Measurements from ENCODE around the gene CENPH. TPM values are rescaled to one million over a fixed set of nuclear protein-coding genes. Genes with fewer than 3 reads are reported as not detected.
A peak's percentile ranks its signal among the peaks of the same experiment; 100 is the strongest.

CENPH gene
- polyA plus RNA-seq, 2 of the 4 experiments (the other 2 are of a cell fraction) = 26.7 to 35.2 TPM

- 93% methylated on average over 16 of the region's 16 CpGs for WGBS (ENCODE audit: missing lambda C conversion rate)
- DNase-seq (ENCODE audit: low read depth in 1 of 2, low spot score in 1 of 2) (no peak), FAIRE-seq (no peak), ATAC-seq (no peak)
- POLR2A ChIA-PET = no interaction called here
- Histone ChIP-seq H3K9me3 (no peaks in the 10 kb centered on the region), H3K4me3 (no peak overlapping the region), H3K4me2 (no peak overlapping the region), H3K27ac (no peak overlapping the region), H3K4me1 (no peaks in the 10 kb centered on the region)
- TF ChIP-seq TFCP2L1 (CRISPR knock-in tag; IDR thresholded peaks at IDR 0.05) (no peak), BHLHE40 (IDR thresholded peaks at IDR 0.05; ENCODE audit: low read depth, low read length) (no peak), RFX5 (IDR thresholded peaks at IDR 0.05) (no peak)
- CTCF ChIA-PET = no interaction called here
These were observed 28.7 kb upstream of the CENPH start for GRCh38 chr5:69160651-69161050.

- Histone ChIP-seq H3K4me1 (peaks cover 36% of the 10 kb centered on the region), H3K4me2 (peak within 1 kb of the TSS; percentile 87), H3K9me3 (no peaks in the 10 kb centered on the region), H3K27ac (peak within 1 kb of the TSS; percentile 85 to 89), H3K4me3 (peak within 1 kb of the TSS; percentile 77)
- CTCF ChIA-PET = interaction anchor here (0.6 to 3.0 kb wide), 3 partner anchors 21 to 118 kb away, joined by 3 to 16 read pairs (median 5); partner anchors contain the start of gene SLC30A5
- FAIRE-seq (peak; percentile 94), DNase-seq (ENCODE audit: low read depth in 1 of 2, low spot score in 1 of 2) (peak; percentile 98 to 99), ATAC-seq (peak; percentile 99 to 100)
- WGBS (ENCODE audit: missing lambda C conversion rate) = 5% methylated on average over 23 of the region's 50 CpGs
- POLR2A ChIA-PET = interaction anchor here (1.2 kb wide), 1 partner anchor 203 kb away, joined by 5 read pairs; the partner anchor contains the start of genes AK6, RAD17 and TAF9
- TF ChIP-seq BHLHE40 (IDR thresholded peaks at IDR 0.05; ENCODE audit: low read depth, low read length) (no peak), RAD21 (conservative IDR thresholded peaks at IDR 0.05 in 1 of 2, IDR thresholded peaks at IDR 0.05 in 1 of 2) (no peak), HOXB5 (CRISPR knock-in tag; IDR thresholded peaks at IDR 0.05) (no peak), CHD2 (IDR thresholded peaks at IDR 0.05; ENCODE audit: low read length, partially characterized antibody) (no peak), MYC (IDR thresholded peaks at IDR 0.05; ENCODE audit: borderline replicate concordance, low read length) (0 out of 2 replicates have a peak, but pooled peaks have one; percentile 13), EP300 (IDR thresholded peaks at IDR 0.05) (no peak), KDM5A (IDR thresholded peaks at IDR 0.05) (peak; percentile 72), SMC3 (IDR thresholded peaks at IDR 0.05) (no peak), EHMT2 (IDR thresholded peaks at IDR 0.05; ENCODE audit: low read depth) (no peak), HEYL (CRISPR knock-in tag; IDR thresholded peaks at IDR 0.05) (no peak), MAX (IDR thresholded peaks at IDR 0.05) (peak; percentile 94), POLR2A (IDR thresholded peaks at IDR 0.05; ENCODE audit: low read length) (peak; percentile 52), NPAS2 (CRISPR knock-in tag; IDR thresholded peaks at IDR 0.05; ENCODE audit: borderline replicate concordance) (no peak), HOXB13 (CRISPR knock-in tag; IDR thresholded peaks at IDR 0.05; ENCODE audit: low read depth) (no peak), USF2 (IDR thresholded peaks at IDR 0.05) (peak; percentile 92), CHD4 (IDR thresholded peaks at IDR 0.05; ENCODE audit: borderline replicate concordance) (no peak), RFX5 (IDR thresholded peaks at IDR 0.05) (peak; percentile 77; the same call in 1 of the 2 replicates), GATA3 (IDR thresholded peaks at IDR 0.05; ENCODE audit: borderline replicate concordance) (no peak), MAFK (IDR thresholded peaks at IDR 0.05; ENCODE audit: partially characterized antibody) (no peak), RNF2 (IDR thresholded peaks at IDR 0.05; ENCODE audit: borderline replicate concordance, low read depth) (no peak), FOSB (CRISPR knock-in tag; IDR thresholded peaks at IDR 0.05) (no peak), PHF8 (IDR thresholded peaks at IDR 0.05; ENCODE audit: borderline replicate concordance, low read depth) (peak; percentile 46; the same call in 1 of the 2 replicates), TP53 (CRISPR knock-in tag; IDR thresholded peaks at IDR 0.05) (no peak), NFE2L2 (conservative IDR thresholded peaks at IDR 0.05; ENCODE audit: low read length) (no peak), FOSL2 (IDR thresholded peaks at IDR 0.05) (no peak), FOSL2 (CRISPR knock-in tag; IDR thresholded peaks at IDR 0.05) (no peak), ATOH8 (CRISPR knock-in tag; IDR thresholded peaks at IDR 0.05; ENCODE audit: low read depth) (no peak), FOXS1 (CRISPR knock-in tag; IDR thresholded peaks at IDR 0.05) (no peak), HOXA7 (CRISPR knock-in tag; IDR thresholded peaks at IDR 0.05) (no peak), E2F6 (IDR thresholded peaks at IDR 0.05; ENCODE audit: borderline replicate concordance, low read depth) (peak; percentile 71), PBX3 (IDR thresholded peaks at IDR 0.05) (no peak), ELK1 (IDR thresholded peaks at IDR 0.05; ENCODE audit: low read depth, low read length) (no peak), CBX2 (IDR thresholded peaks at IDR 0.05; ENCODE audit: borderline replicate concordance, low read depth) (no peak)
These were observed 22.5 kb upstream of the CENPH start, which contains the start of gene CCNB1 for GRCh38 chr5:69166686-69167492. Gene CCNB1 (plus strand): TSS chr5:69167150. CDS start chr5:69167263, 113 bp downstream.
